ENCODE measurements around the gene LATS2.

DNA sequence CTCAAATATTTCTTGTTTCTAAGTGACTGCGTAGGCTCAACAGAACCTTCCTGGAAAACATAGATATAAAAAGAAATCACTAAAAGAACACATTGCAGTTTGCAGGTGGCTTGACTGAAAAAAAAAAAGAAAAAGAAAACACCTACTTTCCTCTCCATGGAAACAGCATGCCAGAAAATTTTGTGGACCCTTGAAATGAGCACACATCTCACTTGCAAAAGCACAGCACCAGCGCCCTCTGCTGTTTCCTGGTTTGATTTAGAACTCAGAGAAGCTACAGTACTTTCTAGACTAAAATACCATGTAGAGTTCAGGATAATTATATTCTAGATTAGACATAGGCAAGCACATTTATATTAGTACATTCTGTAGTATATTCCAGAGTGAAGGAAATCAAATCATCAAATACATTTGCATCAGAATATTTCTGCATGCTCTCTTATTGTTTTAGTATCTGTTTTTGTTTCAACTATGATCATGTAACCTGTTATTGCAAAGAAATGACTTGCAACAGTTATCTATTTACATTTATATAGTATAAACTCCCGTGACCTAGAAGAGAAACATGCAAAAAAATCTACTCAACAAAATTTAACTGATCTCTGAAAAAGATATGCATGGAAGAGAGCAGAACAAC, 136.5 kb downstream of the LATS2 start:
- TF ChIP-seq, protein P1, sequence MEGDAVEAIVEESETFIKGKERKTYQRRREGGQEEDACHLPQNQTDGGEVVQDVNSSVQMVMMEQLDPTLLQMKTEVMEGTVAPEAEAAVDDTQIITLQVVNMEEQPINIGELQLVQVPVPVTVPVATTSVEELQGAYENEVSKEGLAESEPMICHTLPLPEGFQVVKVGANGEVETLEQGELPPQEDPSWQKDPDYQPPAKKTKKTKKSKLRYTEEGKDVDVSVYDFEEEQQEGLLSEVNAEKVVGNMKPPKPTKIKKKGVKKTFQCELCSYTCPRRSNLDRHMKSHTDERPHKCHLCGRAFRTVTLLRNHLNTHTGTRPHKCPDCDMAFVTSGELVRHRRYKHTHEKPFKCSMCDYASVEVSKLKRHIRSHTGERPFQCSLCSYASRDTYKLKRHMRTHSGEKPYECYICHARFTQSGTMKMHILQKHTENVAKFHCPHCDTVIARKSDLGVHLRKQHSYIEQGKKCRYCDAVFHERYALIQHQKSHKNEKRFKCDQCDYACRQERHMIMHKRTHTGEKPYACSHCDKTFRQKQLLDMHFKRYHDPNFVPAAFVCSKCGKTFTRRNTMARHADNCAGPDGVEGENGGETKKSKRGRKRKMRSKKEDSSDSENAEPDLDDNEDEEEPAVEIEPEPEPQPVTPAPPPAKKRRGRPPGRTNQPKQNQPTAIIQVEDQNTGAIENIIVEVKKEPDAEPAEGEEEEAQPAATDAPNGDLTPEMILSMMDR (IDR thresholded peaks at IDR 0.05): peak; percentile 67 to 83 (median 77)
- no peak for TF ChIP-seq POLR2A (IDR thresholded peaks at IDR 0.05)
